K562 (cell line): ENCODE measurements around the gene AFF3.

ENCODE experiments used
- ADNP ChIP-seq: fragments of 200-800 bp; sonication (Bioruptor generic); IDR thresholded peaks from 2 replicates; pipeline ENCODE4 v1.6.1; 2016; ENCODE audit warnings: missing genetic modification characterization, missing compliant biosample characterization
- CEBPZ ChIP-seq: fragments of 150-350 bp; IDR thresholded peaks from 2 replicates; pipeline ENCODE4 v1.6.1; 2014; ENCODE audit warnings: low read depth, mild to moderate bottlenecking, low read length, borderline replicate concordance
- HIVEP1 ChIP-seq: fragments of 250-450 bp; sonication (Bioruptor Pico); IDR thresholded peaks from 2 replicates; pipeline ENCODE4 v1.4.0; 2020; ENCODE audit warnings: mild to moderate bottlenecking
- MAX ChIP-seq: sonication (generic); formaldehyde crosslinking; IDR thresholded peaks from 2 replicates; pipeline ENCODE4 v1.9.0; 2022; ENCODE audit warnings: mild to moderate bottlenecking, missing genetic modification reagents
- MNT ChIP-seq, 2 experiments: fragments of 450-650 bp; conservative IDR thresholded peaks; 2 replicates each; pipeline ENCODE4 v1.6.1; 2017; ENCODE audit warnings: mild to moderate bottlenecking in 2 of 2, moderate library complexity in 2 of 2
- NR1H2 ChIP-seq: sonication (generic); formaldehyde crosslinking; IDR thresholded peaks from 2 replicates; pipeline ENCODE4 v1.4.0; 2020; ENCODE audit warnings: mild to moderate bottlenecking, missing genetic modification reagents
- POLR2AphosphoS5 ChIP-seq: IDR thresholded peaks from 2 replicates; pipeline ENCODE4 v1.6.1; 2011; ENCODE audit warnings: mild to moderate bottlenecking, low read depth, low read length, moderate library complexity; ENCODE audit not compliant: control insufficient read depth, insufficient read depth
- SMAD3 ChIP-seq: fragments of 450-650 bp; formaldehyde crosslinking; conservative IDR thresholded peaks from 2 replicates; pipeline ENCODE4 v1.4.0; 2020; ENCODE audit warnings: mild to moderate bottlenecking
- SMAD4 ChIP-seq: fragments of 250-450 bp; sonication (Bioruptor Pico); conservative IDR thresholded peaks from 2 replicates; pipeline ENCODE4 v1.8.0; 2021; ENCODE audit warnings: inconsistent platforms, mild to moderate bottlenecking, moderate library complexity
- SREBF2 ChIP-seq: sonication (generic); formaldehyde crosslinking; IDR thresholded peaks from 2 replicates; pipeline ENCODE4 v1.4.0; 2020; ENCODE audit warnings: mild to moderate bottlenecking, missing genetic modification reagents
- SRSF9 ChIP-seq: fragments of 200-400 bp; formaldehyde crosslinking; IDR thresholded peaks from 2 replicates; pipeline ENCODE4 v1.6.1; 2017; ENCODE audit warnings: low read depth, low read length, borderline replicate concordance
- TBL1XR1 ChIP-seq, 2 experiments: IDR thresholded peaks; 2 replicates each; pipeline ENCODE4 v1.6.1; 2012; ENCODE audit warnings: improper control_type of control experiment in 2 of 2, low read length in 2 of 2, mild to moderate bottlenecking in 1 of 2
- ZBTB43 ChIP-seq: sonication (generic); formaldehyde crosslinking; IDR thresholded peaks from 2 replicates; pipeline ENCODE4 v1.8.0; 2023; ENCODE audit warnings: mild to moderate bottlenecking, missing genetic modification reagents

GRCh38 chr2:99850084-99850710 is 292.2 kb downstream of the AFF3 start:
- TF ChIP-seq ADNP (tag) (no peak), SMAD4 (CRISPR knock-in tag) (no peak), MNT (conservative IDR thresholded peaks at IDR 0.05) (no peak), CEBPZ (no peak), SRSF9 (no peak), SMAD3 (CRISPR knock-in tag) (no peak), SREBF2 (CRISPR knock-in tag) (no peak), TBL1XR1 (IDR thresholded peaks at IDR 0.05; ENCODE audit: low read length in 2 of 2) (no peak), ZBTB43 (no peak), POLR2AphosphoS5 (no peak), NR1H2 (no peak), HIVEP1 (CRISPR knock-in tag) (no peak), MAX (no peak)
